ENCODE measurements around the gene IRF7.

Gene IRF7

GRCh38 chr11:603154-603553 lies 12.6 kb downstream of the IRF7 start:
- DNase-seq (no peak), ATAC-seq (ENCODE audit: insufficient read depth, low read depth) (no peak)
- H3K9me3 ChIP-seq (ENCODE audit: insufficient read depth, low read length, severe bottlenecking): no peaks in the 10 kb centered on the region
- no peaks in the 10 kb centered on the region for H3K27me3 ChIP-seq (ENCODE audit: insufficient read depth, low read length, poor library complexity)
- TF ChIP-seq CTCF (IDR thresholded peaks at IDR 0.05; ENCODE audit: borderline replicate concordance, extremely low read depth, low read length, poor library complexity, severe bottlenecking) (no peak), EZH2 (IDR thresholded peaks at IDR 0.05; ENCODE audit: borderline replicate concordance, low read depth, low read length, severe bottlenecking) (no peak)
- H2AFZ ChIP-seq (ENCODE audit: low read depth, low read length): no peak overlapping the region
- H3K4me1 ChIP-seq (ENCODE audit: insufficient read depth, low read length): no peaks in the 10 kb centered on the region
- H4K20me1 ChIP-seq (ENCODE audit: insufficient read depth, low read length): peaks cover 44% of the 10 kb centered on the region
- peaks cover 95% of the 10 kb centered on the region for H3K36me3 ChIP-seq (ENCODE audit: insufficient read depth, low read length)
- peaks cover 13% of the 10 kb centered on the region for H3K79me2 ChIP-seq (ENCODE audit: insufficient read depth, low read length)
- no peak overlapping the region for H3K27ac ChIP-seq (ENCODE audit: low read length)
- H3K9ac ChIP-seq (ENCODE audit: low read depth, low read length): no peak overlapping the region
- H3K4me3 ChIP-seq (ENCODE audit: low read depth in 1 of 2, low read length in 2 of 2): no peak overlapping the region
- no peak overlapping the region for H3K4me2 ChIP-seq (ENCODE audit: insufficient read depth, low read length)

- Histone ChIP-seq H3K4me1 (ENCODE audit: insufficient read depth, low read length) (no peaks in the 10 kb centered on the region), H3K9ac (ENCODE audit: low read depth, low read length) (no peak overlapping the region), H2AFZ (ENCODE audit: low read depth, low read length) (no peak overlapping the region), H4K20me1 (ENCODE audit: insufficient read depth, low read length) (peaks cover 57% of the 10 kb centered on the region), H3K36me3 (ENCODE audit: insufficient read depth, low read length) (peaks cover 95% of the 10 kb centered on the region), H3K27ac (ENCODE audit: low read length) (no peak overlapping the region), H3K4me3 (ENCODE audit: low read depth in 1 of 2, low read length in 2 of 2) (no peak overlapping the region), H3K27me3 (ENCODE audit: insufficient read depth, low read length, poor library complexity) (no peaks in the 10 kb centered on the region), H3K4me2 (ENCODE audit: insufficient read depth, low read length) (no peak overlapping the region), H3K9me3 (ENCODE audit: insufficient read depth, low read length, severe bottlenecking) (no peaks in the 10 kb centered on the region), H3K79me2 (ENCODE audit: insufficient read depth, low read length) (peaks cover 25% of the 10 kb centered on the region)
- DNase-seq: no peak
- TF ChIP-seq EZH2 (IDR thresholded peaks at IDR 0.05; ENCODE audit: borderline replicate concordance, low read depth, low read length, severe bottlenecking) (no peak), CTCF (IDR thresholded peaks at IDR 0.05; ENCODE audit: borderline replicate concordance, extremely low read depth, low read length, poor library complexity, severe bottlenecking) (no peak)
- no peak for ATAC-seq (ENCODE audit: insufficient read depth, low read depth)
Measured at GRCh38 chr11:601573-602245, 14.0 kb downstream of the IRF7 start.

- TF ChIP-seq CTCF (IDR thresholded peaks at IDR 0.05; ENCODE audit: borderline replicate concordance, extremely low read depth, low read length, poor library complexity, severe bottlenecking) (no peak), EZH2 (IDR thresholded peaks at IDR 0.05; ENCODE audit: borderline replicate concordance, low read depth, low read length, severe bottlenecking) (no peak)
- H3K4me2 ChIP-seq (ENCODE audit: insufficient read depth, low read length): no peak overlapping the region
- H3K4me3 ChIP-seq (ENCODE audit: low read depth in 1 of 2, low read length in 2 of 2): no peak overlapping the region
- no peaks in the 10 kb centered on the region for H3K9me3 ChIP-seq (ENCODE audit: insufficient read depth, low read length, severe bottlenecking)
- H3K27ac ChIP-seq (ENCODE audit: low read length): no peak overlapping the region
- peaks cover 95% of the 10 kb centered on the region for H3K36me3 ChIP-seq (ENCODE audit: insufficient read depth, low read length)
- no peaks in the 10 kb centered on the region for H3K4me1 ChIP-seq (ENCODE audit: insufficient read depth, low read length)
- no peak overlapping the region for H2AFZ ChIP-seq (ENCODE audit: low read depth, low read length)
- H4K20me1 ChIP-seq (ENCODE audit: insufficient read depth, low read length): peaks cover 54% of the 10 kb centered on the region
- H3K27me3 ChIP-seq (ENCODE audit: insufficient read depth, low read length, poor library complexity): no peaks in the 10 kb centered on the region
- peaks cover 40% of the 10 kb centered on the region; the same call in 1 of the 2 replicates for H3K79me2 ChIP-seq (ENCODE audit: insufficient read depth, low read length)
- DNase-seq (no peak), ATAC-seq (ENCODE audit: insufficient read depth, low read depth) (no peak)
- no peak overlapping the region for H3K9ac ChIP-seq (ENCODE audit: low read depth, low read length)
Measured at GRCh38 chr11:598005-598680, 17.6 kb downstream of the IRF7 start.
